ENCODE measurements around the gene C6orf136. TPM values are rescaled to one million over a fixed set of nuclear protein-coding genes. Genes with fewer than 3 reads are reported as not detected.

The C6orf136 gene
- total RNA-seq, 1 donor from 2014 or later: 18.8 TPM

DNA sequence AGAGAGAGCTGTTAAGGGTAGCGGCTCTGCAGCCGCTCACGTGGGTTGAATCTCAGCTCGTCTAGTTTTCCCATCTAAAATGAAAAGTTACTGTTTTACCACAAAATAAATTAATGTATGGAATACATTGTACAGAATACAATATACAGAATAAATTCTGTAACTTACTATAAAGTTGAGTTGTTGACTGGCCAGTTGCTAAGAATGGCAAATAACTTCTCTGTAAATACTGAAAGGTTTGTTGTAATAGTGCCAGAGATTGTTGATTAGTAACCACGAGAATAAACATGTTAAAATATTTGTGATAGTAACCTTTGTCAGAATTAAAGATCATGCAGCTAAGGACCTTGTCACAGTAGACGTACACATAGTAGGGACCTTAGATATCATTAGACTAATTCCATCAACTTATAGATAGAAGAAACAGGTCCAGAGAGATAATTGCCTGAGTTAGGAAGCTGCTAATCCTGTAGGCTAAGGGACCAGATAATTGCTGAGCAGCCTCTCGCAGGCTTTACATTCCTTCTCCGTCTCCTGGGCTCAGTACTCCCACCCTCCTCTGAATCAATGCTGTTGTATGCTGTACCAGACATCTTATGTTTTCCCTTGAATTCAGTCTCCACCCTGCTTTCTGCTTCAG lies 44.4 kb downstream of the C6orf136 start:
- TF ChIP-seq, protein P1, sequence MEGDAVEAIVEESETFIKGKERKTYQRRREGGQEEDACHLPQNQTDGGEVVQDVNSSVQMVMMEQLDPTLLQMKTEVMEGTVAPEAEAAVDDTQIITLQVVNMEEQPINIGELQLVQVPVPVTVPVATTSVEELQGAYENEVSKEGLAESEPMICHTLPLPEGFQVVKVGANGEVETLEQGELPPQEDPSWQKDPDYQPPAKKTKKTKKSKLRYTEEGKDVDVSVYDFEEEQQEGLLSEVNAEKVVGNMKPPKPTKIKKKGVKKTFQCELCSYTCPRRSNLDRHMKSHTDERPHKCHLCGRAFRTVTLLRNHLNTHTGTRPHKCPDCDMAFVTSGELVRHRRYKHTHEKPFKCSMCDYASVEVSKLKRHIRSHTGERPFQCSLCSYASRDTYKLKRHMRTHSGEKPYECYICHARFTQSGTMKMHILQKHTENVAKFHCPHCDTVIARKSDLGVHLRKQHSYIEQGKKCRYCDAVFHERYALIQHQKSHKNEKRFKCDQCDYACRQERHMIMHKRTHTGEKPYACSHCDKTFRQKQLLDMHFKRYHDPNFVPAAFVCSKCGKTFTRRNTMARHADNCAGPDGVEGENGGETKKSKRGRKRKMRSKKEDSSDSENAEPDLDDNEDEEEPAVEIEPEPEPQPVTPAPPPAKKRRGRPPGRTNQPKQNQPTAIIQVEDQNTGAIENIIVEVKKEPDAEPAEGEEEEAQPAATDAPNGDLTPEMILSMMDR (IDR thresholded peaks at IDR 0.05; ENCODE audit: unreplicated experiment): no peak
- no peaks in the 10 kb centered on the region for H3K27me3 Mint-ChIP-seq
- H3K9me3 Mint-ChIP-seq (ENCODE audit: low read depth): no peaks in the 10 kb centered on the region
- peak overlapping the region; percentile 79 for H3K27ac Mint-ChIP-seq
- H3K4me3 Mint-ChIP-seq (ENCODE audit: low read depth): peak overlapping the region; percentile 92
- no peak for DNase-seq (ENCODE audit: low spot score, unreplicated experiment)
- peaks cover 31% of the 10 kb centered on the region for H3K4me1 Mint-ChIP-seq (ENCODE audit: low read depth)
- no peaks in the 10 kb centered on the region for H3K36me3 Mint-ChIP-seq (ENCODE audit: insufficient read depth)

DNA sequence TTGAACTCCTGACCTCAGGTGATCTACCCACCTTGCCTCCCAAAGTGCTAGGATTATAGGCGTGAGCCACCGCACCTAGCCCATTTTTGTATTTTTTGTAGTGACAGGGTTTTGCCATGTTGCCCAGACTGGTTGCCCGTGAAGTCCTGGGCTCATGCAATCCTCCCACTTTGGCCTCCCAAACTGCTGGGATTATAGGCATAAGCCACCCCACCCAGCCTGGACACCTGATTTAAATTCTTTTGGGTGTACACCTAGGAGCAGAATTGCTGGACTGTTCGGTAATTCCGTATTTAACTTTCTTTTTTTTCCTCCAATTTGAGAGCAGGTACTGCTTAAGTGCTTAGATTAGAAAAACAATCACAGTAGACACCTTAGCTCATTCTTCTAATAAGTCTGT lies 49.5 kb downstream of the C6orf136 start:
- H3K27ac Mint-ChIP-seq: no peak overlapping the region

DNA sequence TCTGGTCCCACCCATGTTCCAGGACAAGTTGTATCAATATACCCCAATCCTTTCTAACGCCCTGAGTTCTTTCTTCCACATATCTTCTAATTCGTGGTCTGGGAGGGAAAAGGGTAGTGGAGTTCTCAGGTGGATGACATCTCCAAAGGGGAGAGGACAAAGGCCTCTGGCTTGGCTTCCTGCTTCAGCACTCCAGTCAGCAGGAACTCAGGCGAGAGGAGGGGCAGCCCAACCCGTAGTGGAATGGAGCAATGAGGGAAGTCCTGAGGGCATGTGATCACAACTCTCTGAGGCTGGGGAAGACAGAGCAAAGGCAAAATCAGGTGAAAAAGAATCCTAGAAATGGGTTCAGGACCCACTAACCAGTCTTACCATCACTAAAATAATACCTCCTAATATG lies 53.4 kb downstream of the C6orf136 start:
- H3K36me3 Mint-ChIP-seq (ENCODE audit: insufficient read depth): peaks cover 22% of the 10 kb centered on the region
- no peak overlapping the region for H3K4me3 Mint-ChIP-seq (ENCODE audit: low read depth)
- TF ChIP-seq, protein P1 (IDR thresholded peaks at IDR 0.05; ENCODE audit: unreplicated experiment): no peak
- no peaks in the 10 kb centered on the region for H3K27me3 Mint-ChIP-seq
- no peak for DNase-seq (ENCODE audit: low spot score, unreplicated experiment)
- H3K9me3 Mint-ChIP-seq (ENCODE audit: low read depth): no peaks in the 10 kb centered on the region
- H3K4me1 Mint-ChIP-seq (ENCODE audit: low read depth): peaks cover under 1% of the 10 kb centered on the region
- H3K27ac Mint-ChIP-seq: no peak overlapping the region

More for the DNA sequence above, 49.5 kb downstream of the C6orf136 start:
- no peaks in the 10 kb centered on the region for H3K9me3 Mint-ChIP-seq (ENCODE audit: low read depth)
- no peak overlapping the region for H3K4me3 Mint-ChIP-seq (ENCODE audit: low read depth)
- no peaks in the 10 kb centered on the region for H3K27me3 Mint-ChIP-seq
- H3K4me1 Mint-ChIP-seq (ENCODE audit: low read depth): peaks cover 8% of the 10 kb centered on the region
- DNase-seq (ENCODE audit: low spot score, unreplicated experiment): no peak
- H3K36me3 Mint-ChIP-seq (ENCODE audit: insufficient read depth): peaks cover 5% of the 10 kb centered on the region
- TF ChIP-seq, protein P1 (IDR thresholded peaks at IDR 0.05; ENCODE audit: unreplicated experiment): no peak

Other genes starting within 250 kb of the C6orf136 start
- 27.6 and 28.4 TPM in 2 replicates for gene HLA-E, start 157.6 kb upstream of the C6orf136 start, total RNA-seq
- 75.2 and 81.9 TPM in 2 replicates for gene GNL1, start 90.6 kb upstream of the C6orf136 start, total RNA-seq
- 16.6 and 19.7 TPM in 2 replicates for gene PRR3, start 89.8 kb upstream of the C6orf136 start, total RNA-seq
- 72.0 and 78.7 TPM in 2 replicates for gene ABCF1, start 75.7 kb upstream of the C6orf136 start, total RNA-seq
- 141 and 142 TPM in 2 replicates for gene PPP1R10, start 29.9 kb upstream of the C6orf136 start, total RNA-seq
- gene MRPS18B, start 29.3 kb upstream of the C6orf136 start, total RNA-seq: 27.5 and 28.2 TPM in 2 replicates
- 71.2 and 74.2 TPM in 2 replicates for gene ATAT1, start 20.3 kb upstream of the C6orf136 start, total RNA-seq
- 30.0 and 31.0 TPM in 2 replicates for gene DHX16, start 25.9 kb downstream of the C6orf136 start, total RNA-seq
- gene PPP1R18, start 39.5 kb downstream of the C6orf136 start, total RNA-seq: 22.5 and 25.4 TPM in 2 replicates
- gene NRM, start 43.9 kb downstream of the C6orf136 start, total RNA-seq: 35.5 and 37.9 TPM in 2 replicates
- gene MDC1, start 70.1 kb downstream of the C6orf136 start, total RNA-seq: 58.5 and 67.6 TPM in 2 replicates
- gene TUBB, start 73.2 kb downstream of the C6orf136 start, total RNA-seq: 1,227 and 1,272 TPM in 2 replicates
- gene FLOT1, start 95.6 kb downstream of the C6orf136 start, total RNA-seq: 111 and 115 TPM in 2 replicates
- gene IER3, start 97.4 kb downstream of the C6orf136 start, total RNA-seq: 22.1 and 23.2 TPM in 2 replicates
- gene DDR1, start 237.4 kb downstream of the C6orf136 start, total RNA-seq: 154 and 163 TPM in 2 replicates

All from progenitor cell of endocrine pancreas (in vitro differentiated cells).